ENCODE measurements around the gene RASD1.

RASD1 gene

DNA sequence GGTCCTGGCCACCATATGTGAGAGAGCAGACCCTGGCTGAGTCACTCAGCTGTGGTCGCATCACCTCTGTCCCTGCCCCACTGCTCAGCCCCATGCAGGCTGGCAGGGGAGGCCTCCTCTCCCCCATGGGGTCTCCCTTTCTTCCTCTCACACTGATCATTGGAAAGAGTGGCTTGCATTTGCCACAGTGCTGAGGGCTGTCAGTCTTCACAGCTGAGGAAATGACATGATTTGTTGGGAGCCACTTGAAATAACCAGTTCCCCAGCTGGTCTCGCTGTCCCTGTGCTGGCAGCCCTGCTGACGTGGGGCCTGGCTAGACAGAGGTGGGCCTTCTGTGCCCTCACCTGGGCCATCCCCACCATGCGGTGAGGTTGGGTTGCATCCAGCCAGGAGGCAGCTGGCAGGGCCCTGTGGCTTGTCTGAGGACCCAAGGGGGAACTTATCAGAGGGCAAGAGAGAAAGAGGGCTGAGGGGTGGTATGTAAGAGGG lies 49.5 kb downstream of the RASD1 start:
- Histone ChIP-seq H3K79me2 (ENCODE audit: control insufficient read depth, low read length) (no peaks in the 10 kb centered on the region), H3K27me3 (ENCODE audit: control insufficient read depth, low read length) (peaks cover 23% of the 10 kb centered on the region), H3K36me3 (ENCODE audit: control insufficient read depth, low read length) (no peaks in the 10 kb centered on the region), H4K20me1 (ENCODE audit: control insufficient read depth, insufficient read depth, low read depth, low read length) (no peaks in the 10 kb centered on the region), H3K9me2 (replicated peaks; ENCODE audit: control insufficient read depth, low read length) (no peaks in the 10 kb centered on the region), H3F3A (ENCODE audit: control insufficient read depth, insufficient read depth) (no peaks in the 10 kb centered on the region), H3K4me2 (ENCODE audit: low read length) (peak overlapping the region; percentile 19; the same call in 1 of the 2 replicates), H3K4me3 (ENCODE audit: low read length) (no peak overlapping the region), H3K4me1 (ENCODE audit: control insufficient read depth, low read length) (peaks cover 14% of the 10 kb centered on the region), H3K9me3 (ENCODE audit: control insufficient read depth, insufficient read depth, low read length) (no peaks in the 10 kb centered on the region), H3K27ac (ENCODE audit: low read depth, low read length) (no peak overlapping the region)
- TF ChIP-seq, protein P1, sequence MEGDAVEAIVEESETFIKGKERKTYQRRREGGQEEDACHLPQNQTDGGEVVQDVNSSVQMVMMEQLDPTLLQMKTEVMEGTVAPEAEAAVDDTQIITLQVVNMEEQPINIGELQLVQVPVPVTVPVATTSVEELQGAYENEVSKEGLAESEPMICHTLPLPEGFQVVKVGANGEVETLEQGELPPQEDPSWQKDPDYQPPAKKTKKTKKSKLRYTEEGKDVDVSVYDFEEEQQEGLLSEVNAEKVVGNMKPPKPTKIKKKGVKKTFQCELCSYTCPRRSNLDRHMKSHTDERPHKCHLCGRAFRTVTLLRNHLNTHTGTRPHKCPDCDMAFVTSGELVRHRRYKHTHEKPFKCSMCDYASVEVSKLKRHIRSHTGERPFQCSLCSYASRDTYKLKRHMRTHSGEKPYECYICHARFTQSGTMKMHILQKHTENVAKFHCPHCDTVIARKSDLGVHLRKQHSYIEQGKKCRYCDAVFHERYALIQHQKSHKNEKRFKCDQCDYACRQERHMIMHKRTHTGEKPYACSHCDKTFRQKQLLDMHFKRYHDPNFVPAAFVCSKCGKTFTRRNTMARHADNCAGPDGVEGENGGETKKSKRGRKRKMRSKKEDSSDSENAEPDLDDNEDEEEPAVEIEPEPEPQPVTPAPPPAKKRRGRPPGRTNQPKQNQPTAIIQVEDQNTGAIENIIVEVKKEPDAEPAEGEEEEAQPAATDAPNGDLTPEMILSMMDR (IDR thresholded peaks at IDR 0.05; ENCODE audit: low read depth, low read length, poor library complexity, severe bottlenecking): no peak
- TF ChIP-seq EZH2phosphoT487 (IDR thresholded peaks at IDR 0.05; ENCODE audit: borderline replicate concordance, low read length): no peak

DNA sequence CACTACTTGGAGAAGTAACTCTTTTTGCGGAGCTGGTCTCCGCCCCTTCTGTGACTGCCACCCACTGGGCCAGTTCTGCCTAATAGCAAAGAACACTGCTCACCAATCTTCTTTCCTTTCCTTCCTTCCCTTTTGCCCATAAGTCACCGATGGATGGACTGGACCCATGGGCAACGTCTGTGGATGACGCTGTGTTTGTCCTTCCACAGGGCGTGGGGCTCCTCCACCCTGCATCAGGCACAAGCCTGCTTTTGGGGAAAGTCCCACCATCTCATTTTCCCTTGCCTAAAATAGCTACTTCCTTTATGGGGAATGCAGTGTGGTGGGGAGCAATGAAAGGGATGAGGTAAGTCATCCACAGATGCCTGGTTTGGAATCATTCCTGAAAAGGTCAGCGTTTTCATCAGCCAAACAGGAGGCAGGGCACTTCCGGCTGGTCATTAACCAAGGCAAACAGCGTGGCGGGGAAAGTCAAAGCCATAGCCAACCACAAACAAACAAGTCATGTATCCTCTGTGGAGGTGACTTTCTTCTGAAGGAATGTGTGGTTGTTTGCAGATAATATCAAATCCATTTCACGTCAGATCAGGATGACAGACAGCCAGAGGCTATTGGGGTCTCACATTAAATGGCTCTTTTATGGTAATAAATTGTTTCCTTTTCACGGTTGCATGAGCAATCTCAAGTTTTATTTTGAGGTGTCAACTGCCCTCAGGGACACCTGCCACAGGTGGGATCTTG lies 50.1 kb downstream of the RASD1 start:
- peak overlapping the region; percentile 19; the same call in 1 of the 2 replicates for H3K4me2 ChIP-seq (ENCODE audit: low read length)

DNA sequence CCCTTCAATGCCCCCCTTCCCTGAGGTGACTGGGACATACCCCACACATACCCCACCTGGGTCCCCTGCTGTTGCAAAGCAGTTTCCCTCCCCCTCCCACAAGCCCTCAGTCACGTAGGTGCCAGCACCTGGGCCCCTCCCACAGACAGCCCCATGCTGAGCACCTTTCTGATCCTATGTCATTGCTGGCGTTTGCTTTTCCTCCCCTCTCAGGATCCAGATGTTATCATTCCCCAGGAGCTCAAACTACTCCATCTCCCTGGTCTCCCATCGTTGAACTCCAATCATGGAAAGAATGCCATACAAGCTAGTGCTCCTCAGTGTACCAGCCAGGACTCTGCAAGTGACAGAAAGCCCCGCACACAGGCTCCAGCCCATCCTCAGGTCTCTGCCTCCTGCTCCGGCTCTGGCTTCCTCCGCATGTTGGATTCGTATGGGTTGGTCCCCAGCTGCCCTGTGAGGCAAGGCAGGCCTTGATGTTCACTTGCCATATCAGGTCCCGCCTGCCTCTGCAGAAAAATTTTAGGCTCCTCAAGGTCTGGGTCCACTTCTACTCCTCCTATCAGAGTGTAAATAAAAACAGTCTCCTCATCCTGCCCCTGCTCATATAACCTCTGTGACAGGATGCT lies 50.8 kb downstream of the RASD1 start:
- peaks cover 15% of the 10 kb centered on the region; the same call in 1 of the 2 replicates for H3K27me3 ChIP-seq (ENCODE audit: control insufficient read depth, low read length)
- H3K27ac ChIP-seq (ENCODE audit: low read depth, low read length): no peak overlapping the region
- H3K4me2 ChIP-seq (ENCODE audit: low read length): no peak overlapping the region
- H4K20me1 ChIP-seq (ENCODE audit: control insufficient read depth, insufficient read depth, low read depth, low read length): no peaks in the 10 kb centered on the region
- no peaks in the 10 kb centered on the region for H3F3A ChIP-seq (ENCODE audit: control insufficient read depth, insufficient read depth)
- no peaks in the 10 kb centered on the region for H3K9me2 ChIP-seq (replicated peaks; ENCODE audit: control insufficient read depth, low read length)
- TF ChIP-seq EZH2phosphoT487 (IDR thresholded peaks at IDR 0.05; ENCODE audit: borderline replicate concordance, low read length): no peak
- H3K79me2 ChIP-seq (ENCODE audit: control insufficient read depth, low read length): no peaks in the 10 kb centered on the region
- H3K4me3 ChIP-seq (ENCODE audit: low read length): no peak overlapping the region
- H3K36me3 ChIP-seq (ENCODE audit: control insufficient read depth, low read length): no peaks in the 10 kb centered on the region
- peaks cover 14% of the 10 kb centered on the region for H3K4me1 ChIP-seq (ENCODE audit: control insufficient read depth, low read length)
- no peaks in the 10 kb centered on the region for H3K9me3 ChIP-seq (ENCODE audit: control insufficient read depth, insufficient read depth, low read length)

More for the DNA sequence above, 50.1 kb downstream of the RASD1 start:
- no peaks in the 10 kb centered on the region for H3K79me2 ChIP-seq (ENCODE audit: control insufficient read depth, low read length)
- TF ChIP-seq, protein P1 (IDR thresholded peaks at IDR 0.05; ENCODE audit: low read depth, low read length, poor library complexity, severe bottlenecking): no peak
- no peak for TF ChIP-seq EZH2phosphoT487 (IDR thresholded peaks at IDR 0.05; ENCODE audit: borderline replicate concordance, low read length)
- no peaks in the 10 kb centered on the region for H3K9me2 ChIP-seq (replicated peaks; ENCODE audit: control insufficient read depth, low read length)
- H3K4me3 ChIP-seq (ENCODE audit: low read length): no peak overlapping the region
- no peak overlapping the region for H3K27ac ChIP-seq (ENCODE audit: low read depth, low read length)
- H3K36me3 ChIP-seq (ENCODE audit: control insufficient read depth, low read length): no peaks in the 10 kb centered on the region
- no peaks in the 10 kb centered on the region for H4K20me1 ChIP-seq (ENCODE audit: control insufficient read depth, insufficient read depth, low read depth, low read length)
- peaks cover 20% of the 10 kb centered on the region for H3K27me3 ChIP-seq (ENCODE audit: control insufficient read depth, low read length)
- H3K9me3 ChIP-seq (ENCODE audit: control insufficient read depth, insufficient read depth, low read length): no peaks in the 10 kb centered on the region
- peaks cover 14% of the 10 kb centered on the region for H3K4me1 ChIP-seq (ENCODE audit: control insufficient read depth, low read length)
- no peaks in the 10 kb centered on the region for H3F3A ChIP-seq (ENCODE audit: control insufficient read depth, insufficient read depth)
